HEK293 (cell line): Measurements from ENCODE around the gene PPM1E.
A peak's percentile ranks its signal among the peaks of the same experiment; 100 is the strongest.

Experiments used
- ATF2 ChIP-seq: fragments of 450-650 bp; formaldehyde crosslinking; IDR thresholded peaks from 2 replicates; pipeline ENCODE4 v1.5.1; 2016; ENCODE audit warnings: missing biosample characterization, missing genetic modification characterization, low read depth
- CTCF ChIP-seq: fragments of 450-650 bp; formaldehyde crosslinking; IDR thresholded peaks from 2 replicates; pipeline ENCODE4 v1.5.1; 2016; ENCODE audit warnings: missing biosample characterization, missing genetic modification characterization
- OSR2 ChIP-seq: fragments of 450-650 bp; formaldehyde crosslinking; IDR thresholded peaks from 2 replicates; pipeline ENCODE4 v1.5.1; 2016; ENCODE audit warnings: missing biosample characterization, missing genetic modification characterization
- OVOL3 ChIP-seq: fragments of 450-650 bp; formaldehyde crosslinking; IDR thresholded peaks from 2 replicates; pipeline ENCODE4 v1.5.1; 2016; ENCODE audit warnings: missing biosample characterization, missing genetic modification characterization
- PATZ1 ChIP-seq: fragments of 450-650 bp; formaldehyde crosslinking; IDR thresholded peaks from 2 replicates; pipeline ENCODE4 v1.5.1; 2016; ENCODE audit warnings: missing biosample characterization, missing genetic modification characterization
- PRDM10 ChIP-seq: fragments of 450-650 bp; formaldehyde crosslinking; IDR thresholded peaks from 2 replicates; pipeline ENCODE4 v1.5.1; 2016; ENCODE audit warnings: missing biosample characterization, missing genetic modification characterization
- PRDM4 ChIP-seq: fragments of 450-650 bp; formaldehyde crosslinking; IDR thresholded peaks from 2 replicates; pipeline ENCODE4 v1.5.1; 2017; ENCODE audit warnings: missing biosample characterization, missing genetic modification characterization
- PRDM6 ChIP-seq: fragments of 450-650 bp; formaldehyde crosslinking; IDR thresholded peaks from 2 replicates; pipeline ENCODE4 v1.5.1; 2017; ENCODE audit warnings: missing biosample characterization, missing genetic modification characterization
- ZBTB17 ChIP-seq: fragments of 450-650 bp; formaldehyde crosslinking; IDR thresholded peaks from 2 replicates; pipeline ENCODE4 v1.5.1; 2016; ENCODE audit warnings: missing biosample characterization, missing genetic modification characterization
- ZBTB26 ChIP-seq: fragments of 450-650 bp; formaldehyde crosslinking; optimal IDR thresholded peaks from 2 replicates; pipeline ENCODE3; 2016; ENCODE audit warnings: missing biosample characterization, mild to moderate bottlenecking, missing genetic modification characterization
- ZBTB44 ChIP-seq: fragments of 450-650 bp; IDR thresholded peaks from 2 replicates; pipeline ENCODE4 v1.5.1; 2018; ENCODE audit warnings: missing biosample characterization, mild to moderate bottlenecking, missing genetic modification characterization
- ZEB2 ChIP-seq: fragments of 450-650 bp; formaldehyde crosslinking; IDR thresholded peaks from 2 replicates; pipeline ENCODE4 v1.5.1; 2016; ENCODE audit warnings: missing biosample characterization, missing genetic modification characterization
- ZFP69B ChIP-seq: fragments of 450-650 bp; formaldehyde crosslinking; IDR thresholded peaks from 2 replicates; pipeline ENCODE4 v1.5.1; 2016; ENCODE audit warnings: missing biosample characterization, missing genetic modification characterization
- ZNF157 ChIP-seq: fragments of 450-650 bp; formaldehyde crosslinking; IDR thresholded peaks from 2 replicates; pipeline ENCODE4 v1.5.1; 2016; ENCODE audit warnings: missing biosample characterization, missing genetic modification characterization
- ZNF24 ChIP-seq: fragments of 450-650 bp; formaldehyde crosslinking; IDR thresholded peaks from 2 replicates; pipeline ENCODE4 v1.5.1; 2016; ENCODE audit warnings: missing biosample characterization, missing genetic modification characterization
- ZNF324 ChIP-seq: fragments of 450-650 bp; formaldehyde crosslinking; IDR thresholded peaks from 2 replicates; pipeline ENCODE4 v1.5.1; 2016; ENCODE audit warnings: missing biosample characterization, missing genetic modification characterization
- ZNF449 ChIP-seq: fragments of 450-650 bp; formaldehyde crosslinking; IDR thresholded peaks from 2 replicates; pipeline ENCODE4 v1.5.1; 2017; ENCODE audit warnings: missing biosample characterization, mild to moderate bottlenecking, missing genetic modification characterization, moderate library complexity
- ZNF561 ChIP-seq: fragments of 450-650 bp; IDR thresholded peaks from 2 replicates; pipeline ENCODE4 v1.5.1; 2018; ENCODE audit warnings: missing biosample characterization, missing genetic modification characterization, borderline replicate concordance
- ZNF701 ChIP-seq: fragments of 450-650 bp; formaldehyde crosslinking; IDR thresholded peaks from 2 replicates; pipeline ENCODE4 v1.5.1; 2016; ENCODE audit warnings: missing biosample characterization, missing genetic modification characterization

Gene PPM1E

GRCh38 chr17:58913971-58914769 is 158.5 kb downstream of the PPM1E start (continued):
- TF ChIP-seq ZNF324 (peak; percentile 58; the same call in 1 of the 2 replicates), ZBTB44 (tag by site-specific recombination) (peak; percentile 49; the same call in 1 of the 2 replicates), ZFP69B (tag by site-specific recombination) (peak; percentile 46; the same call in 1 of the 2 replicates), ZNF561 (tag by site-specific recombination) (no peak), PRDM10 (tag by site-specific recombination) (peak; percentile 40; the same call in 1 of the 2 replicates), ATF2 (tag by site-specific recombination) (peak; percentile 48; the same call in 1 of the 2 replicates), ZNF701 (tag by site-specific recombination) (no peak), ZNF24 (tag by site-specific recombination) (0 out of 2 replicates have a peak, but pooled peaks have one; percentile 47), ZNF449 (tag by site-specific recombination) (no peak), ZBTB17 (tag by site-specific recombination) (peak; percentile 87), ZNF157 (tag by site-specific recombination) (no peak), OSR2 (tag by site-specific recombination) (peak; percentile 58; the same call in 1 of the 2 replicates), PRDM4 (tag by site-specific recombination) (peak; percentile 98), ZBTB26 (tag by site-specific recombination) (no peak), CTCF (tag by site-specific recombination) (no peak), PATZ1 (tag by site-specific recombination) (0 out of 2 replicates have a peak, but pooled peaks have one; percentile 10), PRDM6 (tag by site-specific recombination) (peak; percentile 62), ZEB2 (peak; percentile 72; the same call in 1 of the 2 replicates), OVOL3 (peak; percentile 16; the same call in 1 of the 2 replicates)
